Neuronal stem cell (in vitro differentiated cells): ENCODE measurements around the gene RALGPS1.

Experiments
- DNase-seq: peaks from one replicate; pipeline ENCODE4 v3.0.0-alpha.2; 2013; ENCODE audit warnings: low spot score
- H2AFZ ChIP-seq: one replicate; pipeline ENCODE4 v1.6.1; 2013; ENCODE audit warnings: mild to moderate bottlenecking, low read length, inconsistent platforms
- H2AK5ac ChIP-seq: 2 replicates; pipeline ENCODE4 v1.6.1; 2013; ENCODE audit warnings: low read depth, mild to moderate bottlenecking, inconsistent platforms, low read length, moderate library complexity, mixed read lengths
- H2BK120ac ChIP-seq: 2 replicates; pipeline ENCODE4 v1.6.1; 2013; ENCODE audit warnings: low read depth, mild to moderate bottlenecking, inconsistent platforms, low read length, moderate library complexity, mixed read lengths
- H2BK12ac ChIP-seq: one replicate; pipeline ENCODE4 v1.6.1; 2013; ENCODE audit warnings: low read length, inconsistent platforms
- H2BK15ac ChIP-seq: 2 replicates; pipeline ENCODE4 v1.6.1; 2013; ENCODE audit warnings: mild to moderate bottlenecking, low read length, inconsistent platforms, mixed read lengths
- H2BK5ac ChIP-seq: one replicate; pipeline ENCODE4 v1.6.1; 2013; ENCODE audit warnings: inconsistent platforms, mild to moderate bottlenecking, low read length, moderate library complexity
- H3K14ac ChIP-seq: one replicate; pipeline ENCODE4 v1.6.1; 2013; ENCODE audit warnings: low read length, inconsistent platforms
- H3K18ac ChIP-seq: 2 replicates; pipeline ENCODE4 v1.6.1; 2013; ENCODE audit warnings: low read length, inconsistent platforms
- H3K23ac ChIP-seq: 2 replicates; pipeline ENCODE4 v1.6.1; 2013; ENCODE audit warnings: low read depth, mild to moderate bottlenecking, mixed read lengths, low read length, inconsistent platforms; ENCODE audit not compliant: poor library complexity
- H3K27ac ChIP-seq: replicated peaks from 3 replicates; pipeline ENCODE4 v1.5.1; 2013; ENCODE audit warnings: low read length, inconsistent platforms
- H3K27me3 ChIP-seq, 3 experiments: 2 replicates each; pipeline ENCODE4 v1.6.1; 2013; ENCODE audit warnings: low read length in 3 of 3, mild to moderate bottlenecking in 2 of 3, inconsistent platforms in 1 of 3, low read depth in 1 of 3, mixed read lengths in 1 of 3, moderate library complexity in 1 of 3; ENCODE audit not compliant: control insufficient read depth in 3 of 3, insufficient read depth in 3 of 3
- H3K36me3 ChIP-seq, 2 donors: replicated peaks in 1 of 2; 2 replicates each; pipeline ENCODE4 v1.6.1; 2013; ENCODE audit warnings: low read length in 2 of 2; ENCODE audit not compliant: control insufficient read depth in 2 of 2, insufficient read depth in 2 of 2
- H3K4ac ChIP-seq: 2 replicates; pipeline ENCODE4 v1.6.1; 2013; ENCODE audit warnings: inconsistent platforms, mild to moderate bottlenecking, low read length, moderate library complexity
- H3K4me1 ChIP-seq, 2 donors: 1 replicate in 1 of 2; 2 replicates in 1 of 2; pipeline ENCODE4 v1.6.1; 2013; ENCODE audit warnings: low read length in 2 of 2, low read depth in 1 of 2; ENCODE audit not compliant: control insufficient read depth in 2 of 2, insufficient read depth in 1 of 2
- H3K4me2 ChIP-seq: one replicate; pipeline ENCODE4 v1.6.1; 2013; ENCODE audit warnings: mild to moderate bottlenecking, low read length, inconsistent platforms; ENCODE audit not compliant: insufficient read depth, poor library complexity, severe bottlenecking
- H3K4me3 ChIP-seq, 2 donors: 2 replicates each; pipeline ENCODE4 v1.5.1; 2013; ENCODE audit warnings: low read length in 2 of 2, mild to moderate bottlenecking in 2 of 2, inconsistent platforms in 1 of 2, moderate library complexity in 1 of 2
- H3K79me1 ChIP-seq: one replicate; pipeline ENCODE4 v1.6.1; 2013; ENCODE audit warnings: low read depth, mild to moderate bottlenecking, inconsistent platforms, low read length, moderate library complexity
- H3K9ac ChIP-seq: one replicate; pipeline ENCODE4 v1.6.1; 2013; ENCODE audit warnings: mild to moderate bottlenecking, low read depth, low read length, inconsistent platforms; ENCODE audit not compliant: poor library complexity
- H3K9me3 ChIP-seq, 2 donors: replicated peaks in 1 of 2; 2 replicates each; pipeline versions ENCODE3 to v1.6.1; 2013; ENCODE audit warnings: low read length in 2 of 2, mild to moderate bottlenecking in 2 of 2, inconsistent platforms in 1 of 2, low read depth in 1 of 2, mixed read lengths in 1 of 2, moderate library complexity in 1 of 2; ENCODE audit not compliant: control insufficient read depth in 2 of 2, insufficient read depth in 1 of 2
- H4K8ac ChIP-seq: one replicate; pipeline ENCODE4 v1.6.1; 2013; ENCODE audit warnings: low read depth, mild to moderate bottlenecking, inconsistent platforms, low read length, moderate library complexity
- H4K91ac ChIP-seq: one replicate; pipeline ENCODE4 v1.6.1; 2013; ENCODE audit warnings: low read length, low read depth, mild to moderate bottlenecking, inconsistent platforms; ENCODE audit not compliant: poor library complexity
- WGBS, 2 donors: extraction: QIAGEN DNeasy Blood & Tissue Kit; methylation state at CpG; one replicate each; pipeline ENCODE4 v1.1.7; 2013; ENCODE audit warnings: missing lambda C conversion rate in 2 of 2, mixed read lengths in 1 of 2; ENCODE audit not compliant: insufficient read length in 2 of 2, insufficient replicate concordance in 1 of 2; ENCODE audit errors: extremely low coverage in 2 of 2; 5-methylcytosine and 5-hydroxymethylcytosine counted together

The RALGPS1 gene

DNA sequence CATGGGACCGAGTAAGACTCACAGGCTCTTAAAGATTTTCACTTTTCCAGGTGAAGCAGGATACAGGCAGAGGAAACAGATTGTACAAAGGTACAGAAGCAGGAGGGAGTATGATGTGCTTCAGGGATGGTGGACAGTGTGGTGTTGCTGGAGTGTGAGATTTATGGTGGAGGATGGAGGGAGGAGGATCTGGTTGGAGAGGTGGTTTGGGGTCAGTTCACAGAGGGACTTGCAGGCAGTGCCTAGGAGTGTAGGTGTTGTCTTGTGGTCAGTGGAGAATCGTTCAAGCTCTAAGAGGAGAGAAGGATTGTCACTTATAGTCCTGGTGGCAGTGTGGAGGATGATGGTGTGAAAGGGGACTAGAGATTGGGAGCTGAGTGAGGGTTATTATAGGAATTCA lies 11.8 kb downstream of the RALGPS1 start:
- no peak overlapping the region for H4K91ac ChIP-seq
- H2BK15ac ChIP-seq: no peak overlapping the region
- H3K4me1 ChIP-seq: peaks cover 0 to 4% of the 10 kb centered on the region in 2 donors
- no peak overlapping the region for H3K4ac ChIP-seq
- H2BK12ac ChIP-seq: no peak overlapping the region
- no CpG with 5 or more reads among the region's 2 CpGs for WGBS, 2 donors
- no peak overlapping the region for H4K8ac ChIP-seq
- no peak overlapping the region for H3K23ac ChIP-seq
- H3K14ac ChIP-seq: no peak overlapping the region
- H3K9me3 ChIP-seq: peaks cover 0 to 2% of the 10 kb centered on the region in 2 donors
- no peak overlapping the region for H2BK5ac ChIP-seq
- H2AK5ac ChIP-seq: no peak overlapping the region
- H3K18ac ChIP-seq: no peak overlapping the region
- no peak overlapping the region for H3K27ac ChIP-seq
- no peak overlapping the region for H2BK120ac ChIP-seq
- H3K9ac ChIP-seq: no peak overlapping the region
- H3K79me1 ChIP-seq: no peaks in the 10 kb centered on the region
- peaks cover 0 to 9% (median 0%) of the 10 kb centered on the region in 3 experiments for H3K27me3 ChIP-seq
- H3K36me3 ChIP-seq: no peaks in the 10 kb centered on the region
- no peak overlapping the region for H3K4me3 ChIP-seq
- no peak for DNase-seq
- no peak overlapping the region for H2AFZ ChIP-seq
- H3K4me2 ChIP-seq: no peak overlapping the region

DNA sequence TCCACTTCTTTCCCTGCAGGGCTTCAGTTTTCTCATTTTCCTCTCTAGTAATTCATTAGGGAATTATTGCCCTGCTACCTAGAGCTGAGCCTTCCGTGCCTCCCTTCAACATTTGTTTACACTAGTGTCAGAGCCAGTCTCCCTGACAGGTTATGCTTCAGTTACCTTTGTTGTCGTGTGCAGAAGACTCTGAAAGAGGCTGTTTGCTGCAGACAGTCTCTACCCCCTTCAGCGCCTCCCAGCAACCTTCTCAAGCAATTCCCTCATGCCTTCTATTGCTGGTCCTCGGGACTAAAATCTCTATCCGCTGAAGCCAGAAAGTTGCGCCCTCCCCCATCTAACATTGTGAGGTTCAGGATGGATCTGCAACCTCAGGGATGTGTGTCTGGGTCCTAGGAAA lies 12.8 kb downstream of the RALGPS1 start:
- H4K8ac ChIP-seq: no peak overlapping the region
- DNase-seq: no peak
- no peak overlapping the region for H2AK5ac ChIP-seq
- H2AFZ ChIP-seq: no peak overlapping the region
- no peaks in the 10 kb centered on the region for H3K36me3 ChIP-seq
- no peak overlapping the region for H3K18ac ChIP-seq
- H2BK120ac ChIP-seq: no peak overlapping the region
- peaks cover 0 to 2% of the 10 kb centered on the region in 2 donors for H3K9me3 ChIP-seq
- no peak overlapping the region for H3K27ac ChIP-seq
- H3K14ac ChIP-seq: no peak overlapping the region
- H2BK15ac ChIP-seq: no peak overlapping the region
- H3K4me3 ChIP-seq: no peak overlapping the region
- H3K4me1 ChIP-seq: peaks cover 0 to 4% of the 10 kb centered on the region in 2 donors
- no peak overlapping the region for H3K4me2 ChIP-seq
- H3K4ac ChIP-seq: no peak overlapping the region
- peaks cover 2% of the 10 kb centered on the region for H3K79me1 ChIP-seq
- H3K27me3 ChIP-seq: peaks cover 0 to 9% (median 0%) of the 10 kb centered on the region in 3 experiments
- H2BK12ac ChIP-seq: no peak overlapping the region
- H4K91ac ChIP-seq: no peak overlapping the region
- H2BK5ac ChIP-seq: no peak overlapping the region
- no peak overlapping the region for H3K9ac ChIP-seq
- no peak overlapping the region for H3K23ac ChIP-seq
- WGBS, 2 donors: no CpG with 5 or more reads among the region's 6 CpGs

DNA sequence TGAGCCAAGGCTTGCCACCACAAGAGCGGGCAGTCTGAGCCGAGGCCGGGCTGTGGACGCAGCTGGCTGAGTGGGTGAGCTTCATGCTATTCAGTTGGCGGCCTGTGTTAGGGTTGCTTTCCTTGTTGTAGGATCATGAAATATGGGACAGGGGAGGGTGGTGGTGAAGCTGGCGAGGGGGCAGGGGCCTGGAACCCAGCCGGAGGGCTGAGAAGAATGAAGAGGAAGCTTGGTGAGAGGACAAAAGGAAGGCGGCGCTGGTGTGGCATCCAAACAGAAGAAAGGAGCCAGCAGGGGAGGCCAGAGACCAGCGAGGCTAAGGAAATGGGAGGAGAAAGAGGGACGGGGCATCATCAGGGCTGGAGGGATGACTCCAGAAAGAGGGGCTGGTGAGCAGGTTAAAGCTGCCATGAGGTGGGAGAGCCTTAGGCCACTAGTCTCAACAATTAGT lies 18.3 kb downstream of the RALGPS1 start:
- Histone ChIP-seq H3K4me3 (no peak overlapping the region), H2AFZ (no peak overlapping the region), H3K4ac (no peak overlapping the region), H2BK12ac (no peak overlapping the region), H4K91ac (no peak overlapping the region), H3K4me2 (no peak overlapping the region), H3K79me1 (peaks cover 2% of the 10 kb centered on the region), H3K27me3 (no peaks in the 10 kb centered on the region), H4K8ac (no peak overlapping the region), H3K14ac (no peak overlapping the region), H3K4me1 (peaks cover 0 to 14% of the 10 kb centered on the region in 2 donors), H3K9me3 (peaks cover 2 to 4% of the 10 kb centered on the region in 2 donors), H3K18ac (peak overlapping the region; percentile 67), H2BK120ac (no peak overlapping the region), H2BK15ac (no peak overlapping the region), H3K36me3 (no peaks in the 10 kb centered on the region), H3K27ac (no peak overlapping the region), H3K23ac (no peak overlapping the region), H2AK5ac (no peak overlapping the region), H3K9ac (no peak overlapping the region), H2BK5ac (peak overlapping the region; percentile 92)
- no CpG with 5 or more reads among the region's 11 CpGs for WGBS, 2 donors
- DNase-seq: no peak

DNA sequence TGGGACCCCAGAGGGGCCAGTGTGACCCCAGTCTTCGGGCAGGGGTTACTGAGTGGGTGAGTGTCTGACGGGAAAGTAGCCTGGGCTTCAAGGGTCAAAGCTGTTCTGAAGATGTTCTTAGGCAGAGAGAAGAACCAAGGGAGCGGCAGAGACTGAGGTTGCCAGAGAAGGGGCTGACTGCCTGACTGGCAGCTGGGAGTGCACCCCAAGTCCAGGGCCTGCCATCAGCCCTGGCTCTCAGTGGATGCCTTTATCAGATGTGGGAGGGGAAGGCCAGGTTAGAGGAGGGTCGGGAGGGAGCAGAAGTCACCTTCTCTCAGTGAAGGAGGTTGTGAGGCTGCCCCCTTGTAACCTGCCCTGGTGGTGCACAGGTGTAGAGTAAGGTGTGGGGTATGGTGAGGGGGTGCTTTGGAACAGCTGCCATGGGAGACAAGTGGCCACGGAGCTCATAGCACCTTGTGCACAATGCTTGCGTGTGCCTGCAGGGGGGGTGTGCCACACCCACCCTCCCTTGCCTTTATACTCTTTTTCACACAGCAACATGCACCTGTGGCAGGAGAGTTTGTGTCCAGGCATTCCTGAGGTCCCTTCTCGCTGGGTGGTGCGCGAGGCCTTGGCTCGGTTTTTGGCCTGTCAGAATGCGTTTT lies 18.9 kb downstream of the RALGPS1 start:
- H2AFZ ChIP-seq: no peak overlapping the region
- peak overlapping the region; percentile 27 for H3K18ac ChIP-seq
- peak overlapping the region; percentile 18 for H3K9ac ChIP-seq
- WGBS, 2 donors: no CpG with 5 or more reads among the region's 11 CpGs
- H3K27me3 ChIP-seq: no peaks in the 10 kb centered on the region
- peaks cover 2 to 4% of the 10 kb centered on the region in 2 donors for H3K9me3 ChIP-seq
- no peaks in the 10 kb centered on the region for H3K36me3 ChIP-seq
- H2AK5ac ChIP-seq: no peak overlapping the region
- H3K4me3 ChIP-seq: no peak overlapping the region
- no peak overlapping the region for H3K4ac ChIP-seq
- no peak overlapping the region for H4K8ac ChIP-seq
- H3K4me2 ChIP-seq: no peak overlapping the region
- no peak overlapping the region for H2BK120ac ChIP-seq
- no peak overlapping the region for H3K27ac ChIP-seq
- no peak overlapping the region for H2BK15ac ChIP-seq
- peaks cover 2% of the 10 kb centered on the region for H3K79me1 ChIP-seq
- peak overlapping the region; percentile 92 for H2BK5ac ChIP-seq
- H4K91ac ChIP-seq: no peak overlapping the region
- peak overlapping the region; percentile 11 for H2BK12ac ChIP-seq
- no peak overlapping the region for H3K14ac ChIP-seq
- H3K4me1 ChIP-seq: peaks cover 0 to 13% of the 10 kb centered on the region in 2 donors
- no peak overlapping the region for H3K23ac ChIP-seq
- no peak for DNase-seq
